Muscle of leg (tissue), 11 donors: Measurements from ENCODE around the gene VAMP3. TPM values are rescaled to one million over a fixed set of nuclear protein-coding genes. Genes with fewer than 3 reads are reported as not detected.

Experiments
- DNase-seq: peaks from one replicate; pipeline ENCODE4 v3.0.0; 2013
- H3K27ac ChIP-seq: one replicate; pipeline ENCODE4 v1.5.1; 2013; ENCODE audit warnings: mild to moderate bottlenecking, low read length, control low read depth
- H3K27me3 ChIP-seq: one replicate; pipeline ENCODE4 v1.6.1; 2013; ENCODE audit warnings: low read length; ENCODE audit not compliant: control insufficient read depth, insufficient read depth
- H3K36me3 ChIP-seq: one replicate; pipeline ENCODE4 v1.6.1; 2013; ENCODE audit warnings: low read length; ENCODE audit not compliant: control insufficient read depth, insufficient read depth
- H3K4me1 ChIP-seq: one replicate; pipeline ENCODE4 v1.6.1; 2013; ENCODE audit warnings: low read length; ENCODE audit not compliant: control insufficient read depth, insufficient read depth
- H3K4me3 ChIP-seq: one replicate; pipeline ENCODE4 v1.5.1; 2013; ENCODE audit warnings: low read length, control low read depth
- H3K9me3 ChIP-seq: replicated peaks from 2 replicates; pipeline ENCODE4 v1.6.1; 2013; ENCODE audit warnings: low read depth, low read length; ENCODE audit not compliant: control insufficient read depth
- WGBS: methylation state at CpG from one replicate; pipeline ENCODE4 v1.1.5; 2013; ENCODE audit warnings: missing lambda C conversion rate; ENCODE audit not compliant: insufficient coverage; 5-methylcytosine and 5-hydroxymethylcytosine counted together
- polyA plus RNA-seq, 8 donors: library from polyadenylated mRNA; unstranded; fragments of 120-200 nt; gene quantifications; one replicate each; pipeline versions ENCODE4 v1.2.1 to v1.2.3, GENCODE V29; 2013; ENCODE audit warnings: inconsistent platforms in 1 of 8, low replicate concordance in 1 of 8; ENCODE audit not compliant: insufficient read length in 8 of 8, insufficient read depth in 1 of 8
- total RNA-seq: library from RNA; stranded (reverse); fragments of 120-200 nt; gene quantifications from one replicate; pipeline ENCODE4 v1.2.4, GENCODE V29; 2013

Gene VAMP3
- total and polyA plus RNA-seq, 9 donors, result 57.5 to 80.4 (median 72.8) TPM

DNA sequence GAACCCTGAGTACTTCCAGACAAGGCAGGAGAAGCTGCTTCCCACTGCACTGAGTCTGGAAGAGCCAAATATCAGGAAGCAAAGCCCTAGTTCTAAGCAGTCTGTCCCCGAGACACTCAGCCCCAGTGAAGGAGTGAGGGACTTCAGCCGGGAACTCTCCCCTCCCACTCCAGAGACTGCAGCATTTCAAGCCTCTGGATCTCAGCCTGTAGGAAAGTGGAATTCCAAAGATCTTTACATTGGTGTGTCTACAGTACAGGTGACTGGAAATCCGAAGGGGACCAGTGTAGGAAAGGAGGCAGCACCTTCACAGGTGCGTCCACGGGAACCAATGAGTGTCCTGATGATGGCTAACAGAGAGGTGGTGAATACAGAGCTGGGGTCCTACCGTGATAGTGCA, 33.1 kb upstream of the VAMP3 start:
- Histone ChIP-seq H3K4me1 (no peaks in the 10 kb centered on the region), H3K27me3 (no peaks in the 10 kb centered on the region), H3K4me3 (no peak overlapping the region), H3K27ac (no peak overlapping the region), H3K9me3 (no peaks in the 10 kb centered on the region), H3K36me3 (peaks cover 33% of the 10 kb centered on the region)
- no peak for DNase-seq
- 96% methylated on average over 4 of the region's 6 CpGs for WGBS

DNA sequence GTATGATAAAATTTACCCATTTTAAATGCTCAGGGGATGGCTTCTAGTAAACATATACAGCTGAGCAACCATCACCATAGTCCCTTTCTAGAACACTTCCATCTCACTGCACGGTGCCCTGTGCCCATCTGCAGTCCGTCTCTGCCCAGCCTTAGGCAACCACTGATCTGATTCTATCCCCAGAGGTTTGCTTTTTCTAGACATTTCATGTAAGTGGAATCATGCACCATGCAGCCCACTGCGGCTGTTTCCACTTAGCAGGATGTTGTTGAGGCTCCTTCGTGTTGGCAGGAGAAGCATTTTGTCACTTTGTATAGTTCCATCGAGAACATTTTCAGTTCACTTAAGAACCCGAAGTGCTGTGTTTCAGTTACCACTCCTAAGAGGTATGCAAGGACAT, 27.8 kb upstream of the VAMP3 start:
- no peak for DNase-seq
- WGBS, result 64% methylated on average over 4 of the region's 6 CpGs

GRCh38 chr1:7744882-7745281, 26.2 kb upstream of the VAMP3 start:
- no peak overlapping the region for H3K4me3 ChIP-seq
- H3K36me3 ChIP-seq, result peaks cover 15% of the 10 kb centered on the region
- DNase-seq, result no peak
- H3K9me3 ChIP-seq, result no peaks in the 10 kb centered on the region
- no peaks in the 10 kb centered on the region for H3K4me1 ChIP-seq
- no peak overlapping the region for H3K27ac ChIP-seq
- WGBS, result 95% methylated on average over 3 of the region's 9 CpGs
- no peaks in the 10 kb centered on the region for H3K27me3 ChIP-seq

More for the DNA sequence above, 27.8 kb upstream of the VAMP3 start:
- H3K27me3 ChIP-seq, result no peaks in the 10 kb centered on the region
- H3K4me1 ChIP-seq, result no peaks in the 10 kb centered on the region
- no peak overlapping the region for H3K4me3 ChIP-seq
- H3K9me3 ChIP-seq, result no peaks in the 10 kb centered on the region
- H3K27ac ChIP-seq, result no peak overlapping the region
- H3K36me3 ChIP-seq, result peaks cover 28% of the 10 kb centered on the region

- H3K9me3 ChIP-seq, result no peaks in the 10 kb centered on the region
- H3K36me3 ChIP-seq, result peaks cover 13% of the 10 kb centered on the region
- DNase-seq, result no peak
- no peaks in the 10 kb centered on the region for H3K27me3 ChIP-seq
- no peaks in the 10 kb centered on the region for H3K4me1 ChIP-seq
- WGBS, result 89% methylated on average over 5 of the region's 10 CpGs
- no peak overlapping the region for H3K27ac ChIP-seq
- H3K4me3 ChIP-seq, result no peak overlapping the region
Measured at GRCh38 chr1:7745783-7746182, 25.3 kb upstream of the VAMP3 start.

- Histone ChIP-seq H3K27ac (no peak overlapping the region), H3K9me3 (no peaks in the 10 kb centered on the region), H3K4me1 (no peaks in the 10 kb centered on the region), H3K27me3 (no peaks in the 10 kb centered on the region), H3K4me3 (no peak overlapping the region), H3K36me3 (peaks cover 16% of the 10 kb centered on the region)
- DNase-seq, result no peak
- 93% methylated on average over 5 of the region's 5 CpGs for WGBS
Measured at GRCh38 chr1:7747605-7748004, 23.5 kb upstream of the VAMP3 start.

DNA sequence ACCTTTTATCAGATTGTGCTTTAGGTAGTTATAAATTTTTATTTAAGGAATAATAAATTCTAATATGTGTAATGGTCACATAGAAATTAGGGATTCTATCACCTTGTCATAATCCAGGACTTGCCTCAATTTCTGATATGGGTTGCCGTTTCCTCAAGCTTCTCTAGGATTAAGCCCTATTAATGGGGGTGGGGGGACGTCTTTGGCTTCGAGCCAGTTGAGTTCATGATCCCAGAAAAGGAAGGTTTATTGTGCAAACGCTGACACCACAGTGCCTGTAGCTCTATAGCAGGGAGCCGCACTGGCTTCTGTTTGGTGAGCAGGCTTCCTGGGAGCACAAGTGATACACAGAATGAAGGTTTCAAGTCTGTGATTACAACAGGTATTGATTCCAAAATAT, 22.0 kb upstream of the VAMP3 start:
- Histone ChIP-seq H3K27ac (no peak overlapping the region), H3K9me3 (no peaks in the 10 kb centered on the region), H3K36me3 (peaks cover 16% of the 10 kb centered on the region), H3K4me3 (no peak overlapping the region), H3K27me3 (no peaks in the 10 kb centered on the region), H3K4me1 (peaks cover 3% of the 10 kb centered on the region)
- WGBS, result no CpG with 5 or more reads among the region's 5 CpGs
- DNase-seq, result no peak

DNA sequence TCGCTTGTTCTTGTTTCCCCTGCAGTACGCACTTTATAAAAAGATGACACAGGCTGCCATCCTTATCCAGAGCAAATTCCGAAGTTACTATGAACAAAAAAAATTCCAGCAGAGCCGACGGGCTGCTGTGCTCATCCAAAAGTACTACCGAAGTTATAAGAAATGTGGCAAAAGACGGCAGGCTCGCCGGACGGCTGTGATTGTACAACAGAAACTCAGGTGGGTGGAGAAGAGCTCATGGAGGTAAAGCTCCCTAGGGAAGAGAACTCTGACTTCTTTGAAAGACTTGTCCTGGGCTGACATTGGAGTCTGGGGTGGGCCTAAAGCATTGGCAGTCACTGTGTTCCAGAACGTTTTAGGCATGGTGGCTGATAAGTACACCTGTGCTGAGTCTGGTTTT, 19.9 kb upstream of the VAMP3 start:
- Histone ChIP-seq H3K9me3 (no peaks in the 10 kb centered on the region), H3K4me1 (peaks cover 3% of the 10 kb centered on the region), H3K27ac (no peak overlapping the region), H3K4me3 (no peak overlapping the region), H3K36me3 (peaks cover 7% of the 10 kb centered on the region), H3K27me3 (no peaks in the 10 kb centered on the region)
- DNase-seq, result no peak
- 94% methylated on average over 10 of the region's 11 CpGs for WGBS

DNA sequence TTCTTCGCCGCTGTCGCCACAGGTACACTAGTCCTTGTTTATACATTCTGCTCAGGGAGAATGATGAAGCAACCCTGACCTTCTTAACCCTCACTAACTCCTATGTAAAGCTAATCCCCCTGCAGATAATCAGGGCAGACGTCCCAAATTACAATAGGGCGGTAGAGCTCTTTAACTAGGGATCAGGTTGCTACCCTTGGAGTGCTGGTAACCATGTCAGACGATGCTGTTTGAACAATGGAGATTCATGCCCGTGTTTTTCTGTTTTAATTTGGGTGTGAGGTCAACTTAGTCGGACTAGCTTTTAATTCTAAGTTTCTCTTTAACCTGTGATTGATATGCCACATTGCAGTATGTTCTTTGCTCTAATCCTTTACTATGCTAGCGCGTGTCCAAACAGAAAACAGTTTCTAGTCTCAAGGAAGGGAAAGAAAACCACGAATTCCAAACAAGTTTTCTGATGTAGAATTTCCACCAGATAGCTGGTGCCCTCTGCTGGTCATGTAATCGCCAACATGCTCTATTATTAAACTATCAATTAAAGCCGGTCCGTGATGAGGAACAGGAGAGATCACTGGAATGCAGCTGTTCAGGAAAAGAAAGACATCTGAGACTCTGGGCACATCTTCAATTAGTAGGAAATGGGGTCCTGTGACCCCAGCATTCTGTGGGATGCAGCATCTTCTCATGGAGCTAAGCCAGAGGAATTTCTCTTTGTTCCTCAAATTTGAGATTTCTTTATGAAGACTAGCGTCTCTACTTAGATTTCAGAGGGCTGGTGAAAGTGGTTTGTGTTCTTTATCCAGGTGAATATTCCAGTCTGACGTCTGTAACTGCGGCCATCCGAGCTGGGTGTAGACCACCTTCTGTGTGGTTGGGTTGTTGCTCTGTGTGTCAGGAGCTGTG, 18.3 kb upstream of the VAMP3 start:
- Histone ChIP-seq H3K27ac (no peak overlapping the region), H3K9me3 (no peaks in the 10 kb centered on the region), H3K27me3 (no peaks in the 10 kb centered on the region), H3K4me1 (peaks cover 3% of the 10 kb centered on the region), H3K36me3 (peaks cover 3% of the 10 kb centered on the region), H3K4me3 (no peak overlapping the region)
- WGBS, result 0% methylated on average over 2 of the region's 18 CpGs
- peak; percentile 85 for DNase-seq

- Histone ChIP-seq H3K27ac (no peak overlapping the region), H3K4me1 (peaks cover 3% of the 10 kb centered on the region), H3K9me3 (no peaks in the 10 kb centered on the region), H3K36me3 (peaks cover 3% of the 10 kb centered on the region), H3K27me3 (no peaks in the 10 kb centered on the region), H3K4me3 (no peak overlapping the region)
- DNase-seq, result no peak
- no CpG with 5 or more reads among the region's 3 CpGs for WGBS
Measured at GRCh38 chr1:7753641-7754040, 17.5 kb upstream of the VAMP3 start.

GRCh38 chr1:7754234-7754633, 16.9 kb upstream of the VAMP3 start:
- no peaks in the 10 kb centered on the region for H3K27me3 ChIP-seq
- peaks cover 3% of the 10 kb centered on the region for H3K36me3 ChIP-seq
- WGBS, result no CpG with 5 or more reads among the region's 3 CpGs
- H3K4me3 ChIP-seq, result no peak overlapping the region
- peaks cover 3% of the 10 kb centered on the region for H3K4me1 ChIP-seq
- no peak for DNase-seq
- H3K9me3 ChIP-seq, result no peaks in the 10 kb centered on the region
- H3K27ac ChIP-seq, result no peak overlapping the region
